GM19099 (cell line): Measurements from ENCODE around the gene MED13L.

ENCODE experiments used
- POLR2A ChIP-seq: IDR thresholded peaks from 3 replicates; pipeline ENCODE4 v1.6.1; 2011; ENCODE audit warnings: low read depth; ENCODE audit not compliant: insufficient read length; ENCODE audit errors: extremely low read depth

Gene MED13L

GRCh38 chr12:116226026-116226425 lies 51.5 kb downstream of the MED13L start:
- TF ChIP-seq POLR2A = no peak

GRCh38 chr12:116222358-116222757 lies 55.1 kb downstream of the MED13L start:
- TF ChIP-seq POLR2A = no peak

GRCh38 chr12:116220756-116221155 lies 56.7 kb downstream of the MED13L start:
- no peak for TF ChIP-seq POLR2A

GRCh38 chr12:116217045-116217735 lies 60.3 kb downstream of the MED13L start:
- TF ChIP-seq POLR2A = no peak

- TF ChIP-seq POLR2A = no peak
These were observed 61.3 kb downstream of the MED13L start for GRCh38 chr12:116216022-116216756.

GRCh38 chr12:116215023-116215422 lies 62.5 kb downstream of the MED13L start:
- TF ChIP-seq POLR2A = no peak

- no peak for TF ChIP-seq POLR2A
These were observed 63.5 kb downstream of the MED13L start for GRCh38 chr12:116213885-116214527.

- no peak for TF ChIP-seq POLR2A
These were observed 64.5 kb downstream of the MED13L start for GRCh38 chr12:116213014-116213413.

GRCh38 chr12:116210762-116211161 lies 66.7 kb downstream of the MED13L start:
- no peak for TF ChIP-seq POLR2A

- no peak for TF ChIP-seq POLR2A
These were observed 67.4 kb downstream of the MED13L start for GRCh38 chr12:116210131-116210530.

GRCh38 chr12:116209503-116209902 lies 68.0 kb downstream of the MED13L start:
- TF ChIP-seq POLR2A = no peak

- no peak for TF ChIP-seq POLR2A
These were observed 70.2 kb downstream of the MED13L start for GRCh38 chr12:116207274-116207673.

- no peak for TF ChIP-seq POLR2A
These were observed 70.7 kb downstream of the MED13L start for GRCh38 chr12:116206828-116207227.

- no peak for TF ChIP-seq POLR2A
These were observed 72.7 kb downstream of the MED13L start for GRCh38 chr12:116204785-116205184.

GRCh38 chr12:116204169-116204568 lies 73.3 kb downstream of the MED13L start:
- no peak for TF ChIP-seq POLR2A

- TF ChIP-seq POLR2A = no peak
These were observed 74.6 kb downstream of the MED13L start for GRCh38 chr12:116202940-116203339.
